Motor neuron (in vitro differentiated cells): ENCODE measurements around the gene ITK. TPM values are rescaled to one million over a fixed set of nuclear protein-coding genes. Genes with fewer than 3 reads are reported as not detected.

ENCODE experiments used
- ATAC-seq, 8 experiments: fragments of 200-7000 bp; cut with Tn5 transposase; replicated peaks in 6 of 8; 2 replicates each; pipeline ENCODE4 v1.8.0; 2021; ENCODE audit warnings: mild to moderate bottlenecking in 8 of 8, moderate library complexity in 8 of 8
- H3K27ac ChIP-seq, 2 donors: fragments of 250-450 bp; sonication (Bioruptor Pico); 2 replicates each; pipeline ENCODE4 v1.9.0; 2021; ENCODE audit warnings: antibody characterized with exemption in 2 of 2, mild to moderate bottlenecking in 2 of 2, moderate library complexity in 1 of 2
- H3K4me1 ChIP-seq, 2 donors: fragments of 250-450 bp; sonication (Bioruptor Pico); replicated peaks in 1 of 2; 2 replicates each; pipeline ENCODE4 v1.6.1; 2021; ENCODE audit warnings: antibody characterized with exemption in 2 of 2, mild to moderate bottlenecking in 2 of 2, moderate library complexity in 1 of 2
- H3K4me3 ChIP-seq, 5 donors: fragments of 250-450 bp; sonication (Bioruptor Pico); 2 replicates each; pipeline ENCODE4 v1.9.0; 2021; ENCODE audit warnings: antibody characterized with exemption in 5 of 5, mild to moderate bottlenecking in 5 of 5, moderate library complexity in 4 of 5
- WGBS, 10 experiments: fragments of 450-650 bp; shearing (Covaris generic); methylation state at CpG; one replicate each; pipeline ENCODE4 v1.0.0; 2022; 5-methylcytosine and 5-hydroxymethylcytosine counted together
- in situ Hi-C, 9 experiments: fragments of 400-800 bp; cut with MboI; loops; one replicate each; pipeline ENCODE4 v1.15.0; 2021; ENCODE audit warnings: low sequenced_read_pairs in 9 of 9, low pct_unique_long_range_greater_than_20kb in 2 of 9; ENCODE audit not compliant: unreplicated experiment in 9 of 9
- total RNA-seq, 8 experiments: library from RNA; unstranded; fragments of 300-600 nt; gene quantifications; 2 replicates each; pipeline versions ENCODE4 v1.2.3 to v1.2.4, GENCODE V29; 2022

ITK gene
- total RNA-seq, 8 experiments from 2014 or later = 0.18 to 76.4 (median 0.80) TPM; not detected in 1

DNA sequence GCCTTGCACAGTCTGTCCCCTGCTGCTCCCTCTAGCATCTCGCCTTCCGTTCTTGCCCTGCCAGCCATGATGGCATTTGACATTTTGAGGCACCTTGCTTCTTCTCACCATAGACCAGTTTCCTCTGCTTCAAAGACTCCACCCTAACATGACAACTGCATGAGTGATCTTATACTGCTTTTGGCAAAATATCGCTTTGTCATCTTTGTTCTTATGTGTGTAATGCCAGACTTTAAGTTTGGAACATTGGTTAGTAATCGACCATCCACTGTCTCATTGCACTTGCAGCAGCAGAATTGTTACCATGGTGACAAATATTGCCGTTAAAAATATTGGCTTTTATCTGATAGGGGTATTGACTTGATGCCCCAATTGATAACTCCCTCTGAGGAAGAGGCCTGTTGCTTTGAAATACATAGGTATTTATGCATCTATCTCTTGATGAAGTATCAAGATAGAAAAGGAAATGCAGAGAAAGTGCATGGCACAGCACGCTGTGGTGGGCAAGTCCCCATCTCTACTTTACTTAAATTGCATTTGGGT is 21.4 kb upstream of the ITK start:
- 20 to 100% (median 80%) methylated on average over 1 to 6 of the region's 6 CpGs; no CpG with 5 or more reads in 1 of the 10 experiments for WGBS, 10 experiments
- Histone ChIP-seq H3K4me1 (no peaks in the 10 kb centered on the region), H3K27ac (no peak overlapping the region), H3K4me3 (no peak overlapping the region)
- in situ Hi-C loops = loop anchor here in 1 of 9 experiments (25.0 kb wide), 1 partner anchor 128 kb away; no protein-coding TSS in a partner anchor
- ATAC-seq = no peak

DNA sequence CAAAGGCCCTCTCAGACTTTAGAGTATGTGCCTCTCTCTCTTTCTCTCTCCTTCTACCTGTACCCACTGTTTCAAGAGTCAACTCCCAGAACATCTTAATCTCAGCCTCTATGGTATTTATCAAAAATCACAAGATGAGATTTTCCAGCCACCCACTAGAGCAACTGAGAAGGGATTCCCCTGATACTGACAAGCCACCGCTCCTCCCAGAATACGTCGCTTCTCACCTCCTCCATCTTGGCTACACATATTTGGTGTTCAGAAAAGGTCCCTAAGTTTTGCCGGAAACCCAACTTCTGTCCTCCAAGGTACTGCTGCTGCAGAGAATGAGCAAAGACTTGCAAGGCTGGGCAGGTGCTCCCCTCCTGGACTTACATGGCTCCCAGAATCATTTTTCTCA is 20.6 kb upstream of the ITK start:
- Histone ChIP-seq H3K4me1 (no peaks in the 10 kb centered on the region), H3K4me3 (no peak overlapping the region), H3K27ac (no peak overlapping the region)
- in situ Hi-C loops = loop anchor here in 1 of 9 experiments (25.0 kb wide), 1 partner anchor 127 kb away; no protein-coding TSS in a partner anchor
- WGBS, 10 experiments = 34 to 100% (median 96%) methylated on average over 3 to 4 of the region's 4 CpGs; no CpG with 5 or more reads in 4 of the 10 experiments
- ATAC-seq = no peak

DNA sequence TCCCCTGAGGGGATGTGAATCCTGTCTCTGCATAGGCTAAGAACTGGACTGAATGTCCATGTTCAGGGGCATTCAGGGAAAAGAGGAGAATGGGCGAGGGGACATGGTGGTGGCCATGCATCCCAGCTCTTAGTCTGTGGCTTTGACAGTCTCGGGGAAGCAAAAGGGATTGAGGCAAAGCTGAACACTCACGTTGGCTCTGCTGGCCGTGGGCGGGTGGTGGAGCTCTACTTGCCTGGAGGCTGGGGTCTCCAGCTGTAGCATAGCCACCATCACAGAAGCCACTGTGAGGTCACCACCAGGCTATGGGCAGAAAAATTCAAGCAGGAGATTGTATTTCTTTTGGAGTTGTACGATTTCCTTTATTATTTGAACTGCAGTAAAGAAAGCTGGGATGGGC is 18.6 kb upstream of the ITK start:
- 40 to 100% (median 80%) methylated on average over 1 to 5 of the region's 6 CpGs; no CpG with 5 or more reads in 3 of the 10 experiments for WGBS, 10 experiments
- in situ Hi-C loops = loop anchor here in 1 of 9 experiments (25.0 kb wide), 1 partner anchor 125 kb away; no protein-coding TSS in a partner anchor
- Histone ChIP-seq H3K4me1 (no peaks in the 10 kb centered on the region), H3K4me3 (no peak overlapping the region), H3K27ac (no peak overlapping the region)
- no peak for ATAC-seq

DNA sequence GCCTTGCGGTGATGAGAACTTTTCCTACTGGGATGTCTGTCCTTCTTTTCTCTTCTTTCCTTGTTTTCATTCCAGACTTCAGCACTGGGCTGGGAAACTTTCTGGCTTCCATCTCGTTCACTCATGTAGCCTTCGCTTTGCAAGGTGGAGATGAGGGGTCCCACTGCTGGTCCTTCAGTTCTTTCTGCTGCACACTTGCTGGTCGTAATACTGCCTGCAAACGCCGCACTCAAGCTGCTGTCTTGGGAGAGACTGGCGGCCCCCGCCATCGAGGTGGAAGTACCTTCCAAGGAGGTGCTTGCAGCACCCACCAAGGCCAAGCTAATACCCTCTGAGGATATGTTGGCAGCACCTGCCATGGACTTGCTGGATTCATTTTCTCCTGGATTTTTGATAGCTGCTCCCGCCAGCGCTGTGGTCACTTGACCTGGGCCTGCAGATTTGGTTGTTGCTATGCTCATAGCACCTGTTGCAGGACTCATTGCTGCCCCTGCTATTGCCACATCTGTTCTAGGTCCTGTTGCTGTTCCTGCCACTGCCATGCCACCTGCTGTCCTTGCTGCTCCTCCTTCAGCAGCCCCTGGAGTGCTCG is 17.6 kb upstream of the ITK start:
- H3K27ac ChIP-seq = no peak overlapping the region
- no peak overlapping the region for H3K4me3 ChIP-seq
- 20 to 96% (median 77%) methylated on average over 1 to 9 of the region's 12 CpGs; no CpG with 5 or more reads in 2 of the 10 experiments for WGBS, 10 experiments
- no peak for ATAC-seq
- no peaks in the 10 kb centered on the region for H3K4me1 ChIP-seq
- in situ Hi-C loops = loop anchor here in 1 of 9 experiments (25.0 kb wide), 1 partner anchor 124 kb away; no protein-coding TSS in a partner anchor

DNA sequence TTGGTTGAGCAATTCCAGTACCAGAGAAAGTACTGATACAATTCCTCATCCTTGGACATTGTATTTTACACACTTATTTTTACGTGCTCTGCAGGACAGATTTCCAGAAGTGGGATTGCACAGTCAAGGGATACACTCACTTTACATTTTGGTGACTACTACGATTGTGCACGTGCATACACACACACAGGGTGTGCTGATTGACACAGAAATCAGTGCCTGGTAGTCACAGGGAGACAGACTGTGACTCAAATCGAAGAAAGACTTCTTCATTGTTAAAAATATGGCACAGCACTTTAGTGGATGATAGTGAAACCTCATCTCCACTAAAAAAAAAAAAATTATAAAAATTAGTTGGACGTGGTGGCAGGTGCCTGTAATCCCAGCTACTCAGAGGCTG is 16.1 kb upstream of the ITK start:
- WGBS, 10 experiments = 34 to 86% (median 60%) methylated on average over 2 to 5 of the region's 5 CpGs; no CpG with 5 or more reads in 2 of the 10 experiments
- H3K4me1 ChIP-seq = no peaks in the 10 kb centered on the region
- no peak overlapping the region for H3K27ac ChIP-seq
- ATAC-seq = no peak
- no peak overlapping the region for H3K4me3 ChIP-seq
- in situ Hi-C loops = loop anchor here in 1 of 9 experiments (25.0 kb wide), 1 partner anchor 123 kb away; no protein-coding TSS in a partner anchor

DNA sequence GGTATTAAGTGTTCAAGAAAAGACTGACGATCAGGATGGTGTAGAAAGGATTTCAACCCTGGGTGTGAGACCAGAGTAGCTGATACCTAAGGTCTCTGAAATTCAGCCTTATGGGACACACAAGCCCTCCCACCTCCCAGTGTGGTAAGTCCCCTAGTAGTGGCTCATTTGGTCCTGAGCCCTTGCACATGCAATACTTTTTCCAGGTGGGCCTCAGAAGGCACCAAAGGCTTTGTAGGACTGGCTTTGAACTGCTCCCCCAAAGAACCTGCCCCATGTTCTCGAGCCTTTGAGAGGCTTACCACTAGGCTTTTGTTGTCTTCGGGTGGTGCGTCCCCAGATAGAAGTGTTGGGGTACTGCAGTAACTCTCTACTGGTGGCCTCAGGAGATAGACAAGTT is 15.4 kb upstream of the ITK start:
- Histone ChIP-seq H3K4me3 (no peak overlapping the region), H3K4me1 (no peaks in the 10 kb centered on the region), H3K27ac (no peak overlapping the region)
- no peak for ATAC-seq
- 0 to 100% (median 83%) methylated on average over 1 to 2 of the region's 4 CpGs; no CpG with 5 or more reads in 3 of the 10 experiments for WGBS, 10 experiments
- in situ Hi-C loops = loop anchor here in 1 of 9 experiments (25.0 kb wide), 1 partner anchor 122 kb away; no protein-coding TSS in a partner anchor

DNA sequence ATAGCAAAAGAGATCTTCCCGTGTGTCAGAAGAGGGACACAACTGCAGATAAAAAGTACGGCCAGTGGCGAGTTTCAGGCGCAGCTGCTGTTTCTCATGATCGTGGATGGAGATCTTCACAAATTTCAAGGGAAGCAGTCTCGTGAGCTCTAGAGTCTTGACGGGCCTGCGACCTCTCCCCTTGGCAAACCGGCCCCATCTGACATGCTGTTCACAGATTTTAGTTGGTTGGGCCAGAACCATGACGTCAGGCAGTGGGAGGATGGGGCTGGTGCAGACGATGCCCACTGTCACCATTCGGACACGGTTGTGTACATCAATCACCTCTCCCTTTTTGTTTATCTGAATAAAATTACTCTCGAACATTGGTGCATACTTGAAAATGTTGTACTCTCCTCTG is 15.0 kb upstream of the ITK start:
- 44 to 95% (median 86%) methylated on average over 2 to 10 of the region's 14 CpGs; no CpG with 5 or more reads in 1 of the 10 experiments for WGBS, 10 experiments
- Histone ChIP-seq H3K27ac (no peak overlapping the region), H3K4me3 (no peak overlapping the region), H3K4me1 (no peaks in the 10 kb centered on the region)
- in situ Hi-C loops = loop anchor here in 1 of 9 experiments (25.0 kb wide), 1 partner anchor 122 kb away; no protein-coding TSS in a partner anchor
- no peak for ATAC-seq

DNA sequence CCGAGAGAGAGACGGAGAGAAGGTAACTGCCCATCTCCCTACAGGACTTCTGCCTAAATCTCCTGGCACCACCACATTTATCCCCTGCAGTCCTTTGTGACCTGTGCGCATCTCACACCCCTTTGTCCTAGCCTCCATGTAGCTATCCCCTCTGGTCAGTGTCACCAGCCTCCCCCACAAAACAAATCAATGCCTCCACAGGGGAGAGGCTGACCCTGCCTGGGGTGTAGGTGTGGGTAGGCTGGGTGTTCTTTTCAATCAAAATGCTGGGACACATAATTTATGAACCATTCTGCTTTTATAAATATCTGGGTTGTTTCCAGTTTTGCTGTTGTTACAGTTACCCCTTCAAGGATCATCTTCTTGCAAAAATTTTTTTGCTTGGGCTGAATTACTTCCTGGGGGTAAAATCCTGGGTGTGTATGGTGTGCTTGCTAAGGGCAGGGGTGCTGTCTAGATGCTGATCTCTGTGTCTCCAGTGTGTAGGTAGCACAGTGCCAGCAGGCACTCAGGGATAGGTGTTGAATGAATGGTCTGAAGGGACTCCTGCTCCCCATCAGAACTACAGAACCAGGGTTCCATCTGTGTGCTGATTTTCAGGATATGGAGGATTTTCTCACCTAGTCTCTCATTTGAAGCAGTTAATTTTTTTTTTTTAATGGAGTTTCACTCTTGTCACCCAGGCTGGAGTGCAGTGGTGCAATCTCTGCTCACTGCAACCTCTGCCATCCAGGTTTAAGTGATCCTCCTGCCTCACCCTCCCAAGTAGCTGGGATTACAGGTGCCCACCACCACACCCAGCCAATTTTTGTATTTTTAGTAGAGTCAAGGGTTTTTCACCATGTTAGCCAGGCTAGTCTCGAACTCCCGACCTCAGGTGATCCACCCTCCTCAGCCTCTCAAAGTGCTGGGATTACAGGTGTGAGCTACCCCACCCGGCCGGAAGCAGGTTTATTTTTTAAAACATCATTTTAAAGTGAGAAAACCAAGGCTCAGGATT is 14.1 kb upstream of the ITK start, which contains the start of gene GARIN3:
GARIN3 (minus strand) TSS at position 51 of the 1,000 bp plus-strand sequence. CDS start 96 bp downstream, outside the sequence.
- in situ Hi-C loops = loop anchor here in 1 of 9 experiments (25.0 kb wide), 1 partner anchor 121 kb away; no protein-coding TSS in a partner anchor
- H3K27ac ChIP-seq = no peak within 1 kb of the TSS
- no peak within 1 kb of the TSS for H3K4me3 ChIP-seq
- H3K4me1 ChIP-seq = no peaks in the 10 kb centered on the region
- no peak for ATAC-seq
- WGBS, 10 experiments = 50 to 100% (median 85%) methylated on average over 1 to 4 of the region's 7 CpGs; no CpG with 5 or more reads in 1 of the 10 experiments

DNA sequence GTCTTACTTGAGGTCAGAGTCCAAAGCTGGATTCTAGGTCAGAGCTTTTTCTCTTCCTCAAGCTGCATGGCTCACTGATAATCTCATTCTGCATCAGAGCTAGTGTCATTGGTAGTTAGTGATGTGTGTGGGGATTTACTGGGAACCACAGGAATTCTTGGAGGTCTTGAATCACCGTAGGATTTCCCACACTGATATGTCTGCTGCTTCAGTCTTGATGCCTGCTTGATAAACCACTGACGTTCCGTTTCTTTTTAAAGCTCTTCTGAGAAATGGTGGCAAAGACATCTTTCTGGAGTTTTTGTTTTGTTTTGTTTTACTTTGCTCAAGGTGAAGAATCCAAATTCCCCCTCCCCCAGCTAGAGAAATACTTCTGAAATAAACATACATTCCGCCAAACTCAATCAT is 13.4 kb upstream of the ITK start:
- 0 to 100% (median 71%) methylated on average over 1 to 3 of the region's 4 CpGs; no CpG with 5 or more reads in 2 of the 10 experiments for WGBS, 10 experiments
- H3K4me3 ChIP-seq = no peak overlapping the region
- in situ Hi-C loops = loop anchor here in 1 of 9 experiments (25.0 kb wide), 1 partner anchor 120 kb away; no protein-coding TSS in a partner anchor
- no peaks in the 10 kb centered on the region for H3K4me1 ChIP-seq
- no peak overlapping the region for H3K27ac ChIP-seq
- no peak for ATAC-seq

DNA sequence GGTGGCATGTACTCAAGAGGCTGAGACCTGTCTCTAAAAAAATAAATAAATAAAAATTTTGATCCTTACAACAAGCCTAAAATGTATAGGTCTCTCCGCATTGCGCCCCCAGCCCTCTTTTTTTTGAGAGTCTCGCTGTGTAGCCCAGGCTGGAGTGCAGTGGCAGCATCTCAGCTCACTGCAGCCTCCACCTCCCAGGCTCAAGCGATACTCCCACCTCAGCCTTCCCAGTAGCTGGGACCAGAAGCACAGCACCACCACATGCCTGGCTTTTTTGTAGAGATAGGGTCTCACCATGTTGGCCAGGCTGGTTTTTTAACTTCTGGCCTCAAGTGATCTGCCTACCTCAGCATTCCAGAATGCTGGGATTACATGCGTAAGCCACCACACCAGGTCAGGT is 12.4 kb upstream of the ITK start:
- 58 to 100% (median 95%) methylated on average over 1 to 4 of the region's 5 CpGs; no CpG with 5 or more reads in 4 of the 10 experiments for WGBS, 10 experiments
- H3K27ac ChIP-seq = no peak overlapping the region
- in situ Hi-C loops = loop anchor here in 1 of 9 experiments (25.0 kb wide), 1 partner anchor 119 kb away; no protein-coding TSS in a partner anchor
- H3K4me3 ChIP-seq = no peak overlapping the region
- no peak for ATAC-seq
- no peaks in the 10 kb centered on the region for H3K4me1 ChIP-seq

DNA sequence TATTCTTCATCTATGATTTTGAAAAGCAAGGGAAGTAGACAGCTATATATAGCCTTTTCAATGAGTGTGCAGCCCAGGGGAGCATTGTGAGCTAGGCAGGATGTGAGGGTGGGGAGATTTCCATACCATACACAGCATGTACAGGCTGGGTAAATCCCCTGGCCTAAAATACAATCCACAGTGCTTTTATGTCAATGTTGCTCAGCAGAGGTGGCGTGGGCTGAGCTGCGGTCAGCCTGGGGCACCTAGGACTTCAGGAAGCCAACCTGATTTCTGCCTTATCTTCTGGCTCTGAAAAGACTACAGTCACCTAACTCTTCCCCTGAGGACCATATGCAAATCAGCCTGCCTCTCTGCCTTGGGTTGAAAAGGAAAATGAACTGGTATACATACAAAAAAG is 8.2 kb upstream of the ITK start:
- no peaks in the 10 kb centered on the region for H3K4me1 ChIP-seq
- in situ Hi-C loops = loop anchor here in 1 of 9 experiments (25.0 kb wide), 1 partner anchor 115 kb away; no protein-coding TSS in a partner anchor
- ATAC-seq = no peak
- H3K4me3 ChIP-seq = no peak overlapping the region
- 20 to 76% (median 38%) methylated on average over 1 to 2 of the region's 2 CpGs; no CpG with 5 or more reads in 7 of the 10 experiments for WGBS, 10 experiments
- no peak overlapping the region for H3K27ac ChIP-seq

DNA sequence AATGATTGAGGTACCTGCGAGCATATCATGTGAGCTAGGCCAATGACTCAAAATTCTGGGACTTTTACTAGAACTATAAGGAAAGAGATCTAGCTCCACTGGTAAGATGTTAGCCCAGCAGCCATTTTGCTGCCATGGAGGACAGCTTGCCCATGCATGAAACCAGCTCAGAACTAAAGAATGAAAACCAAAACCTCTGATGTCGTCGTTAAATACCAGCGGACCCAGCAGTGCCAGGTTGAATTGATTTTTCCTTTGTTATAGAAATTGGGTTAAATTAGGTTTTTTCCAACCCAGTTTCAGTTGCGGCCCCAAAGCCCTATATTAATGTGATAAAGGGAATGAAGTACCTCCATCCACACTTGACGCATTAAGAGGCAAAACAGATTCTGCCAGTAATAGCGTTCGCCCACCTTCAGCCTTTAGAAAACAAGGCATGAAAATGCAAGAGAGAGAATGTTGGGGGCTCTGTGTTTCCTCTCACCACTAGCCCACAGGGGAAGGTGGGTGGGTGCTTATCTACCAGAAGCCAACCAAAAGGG is 5.5 kb upstream of the ITK start:
- Histone ChIP-seq H3K27ac (no peak overlapping the region), H3K4me3 (no peak overlapping the region), H3K4me1 (no peaks in the 10 kb centered on the region)
- no peak for ATAC-seq
- in situ Hi-C loops = no loop called here
- WGBS, 10 experiments = 55 to 92% (median 80%) methylated on average over 1 to 8 of the region's 8 CpGs; no CpG with 5 or more reads in 1 of the 10 experiments
